B cell (primary cell): ENCODE measurements around the gene ETV6. TPM values are rescaled to one million over a fixed set of nuclear protein-coding genes. Genes with fewer than 3 reads are reported as not detected.

Experiments
- ATAC-seq: fragments of 200-7000 bp; cut with Tn5 transposase; one replicate; pipeline ENCODE4 v1.10.0; 2021; ENCODE audit warnings: low read depth, mild to moderate bottlenecking, moderate number of reproducible peaks, moderate library complexity
- CTCF ChIA-PET: fragments of 350-600 bp; sonication (Branson Sonifier 250); formaldehyde crosslinking; loops from one replicate; lab custom pipeline; 2021; ENCODE audit warnings: antibody characterized with exemption, inconsistent platforms; lab: Charles Lee
- POLR2A ChIA-PET: fragments of 350-600 bp; sonication (Branson Sonifier 250); formaldehyde crosslinking; loops from one replicate; lab custom pipeline; 2021; ENCODE audit warnings: antibody characterized with exemption; lab: Charles Lee
- DNase-seq: peaks from one replicate; pipeline ENCODE4 v3.0.0; 2013
- H2AFZ ChIP-seq: 2 replicates; pipeline ENCODE4 v1.6.1; 2012; ENCODE audit warnings: mild to moderate bottlenecking, low read depth, low read length; ENCODE audit not compliant: insufficient read depth, poor library complexity, severe bottlenecking
- H3K27ac ChIP-seq, 2 donors: 1 replicate in 1 of 2; 2 replicates in 1 of 2; pipeline ENCODE4 v1.5.1; 2012 to 2013; ENCODE audit warnings: low read length in 2 of 2, mild to moderate bottlenecking in 2 of 2, moderate library complexity in 1 of 2
- H3K27me3 ChIP-seq, 4 experiments: fragments of 200-600 bp in 1 of 4; sonication (generic) in 1 of 4; replicated peaks in 1 of 4; 1 replicate in 2 of 4; 2 replicates in 2 of 4; pipeline versions ENCODE4 v1.6.1 to v1.7.0; 2013 to 2016; ENCODE audit warnings: low read length in 3 of 4, mild to moderate bottlenecking in 2 of 4, mixed read lengths in 1 of 4, moderate library complexity in 1 of 4; ENCODE audit not compliant: insufficient read depth in 4 of 4, control insufficient read depth in 3 of 4; ENCODE audit errors: control extremely low read depth in 1 of 4
- H3K36me3 ChIP-seq, 2 experiments: replicated peaks in 1 of 2; 1 replicate in 1 of 2; 2 replicates in 1 of 2; pipeline versions ENCODE4 v1.6.1 to v1.7.1; 2013; ENCODE audit warnings: low read length in 1 of 2; ENCODE audit not compliant: insufficient read depth in 2 of 2, control insufficient read depth in 1 of 2; ENCODE audit errors: control extremely low read depth in 1 of 2, extremely low read depth in 1 of 2
- H3K4me1 ChIP-seq, 2 donors: fragments of 200-600 bp in 1 of 2; sonication (generic) in 1 of 2; 1 replicate in 1 of 2; 2 replicates in 1 of 2; pipeline versions ENCODE4 v1.5.1 to v1.6.1; 2013 to 2017; ENCODE audit warnings: low read length in 2 of 2; ENCODE audit not compliant: control insufficient read depth in 2 of 2, insufficient read depth in 2 of 2
- H3K4me2 ChIP-seq: replicated peaks from 2 replicates; pipeline ENCODE3; 2012; ENCODE audit warnings: mild to moderate bottlenecking, low read depth, low read length; ENCODE audit not compliant: poor library complexity, severe bottlenecking
- H3K4me3 ChIP-seq, 5 experiments: fragments of 200-600 bp in 1 of 5; sonication (generic) in 1 of 5; 1 replicate in 3 of 5; 2 replicates in 2 of 5; pipeline versions ENCODE4 v1.5.1 to v1.7.0; 2011 to 2016; ENCODE audit warnings: low read length in 4 of 5, mild to moderate bottlenecking in 4 of 5, low read depth in 2 of 5, control low read depth in 1 of 5, moderate library complexity in 1 of 5; ENCODE audit not compliant: insufficient read depth in 1 of 5; ENCODE audit errors: control extremely low read depth in 1 of 5, extremely low read depth in 1 of 5
- H3K79me2 ChIP-seq: fragments of 200-600 bp; sonication (generic); one replicate; pipeline ENCODE4 v1.6.0; 2016; ENCODE audit warnings: low read length; ENCODE audit not compliant: control insufficient read depth, insufficient read depth
- H3K9ac ChIP-seq: fragments of 200-600 bp; sonication (generic); 2 replicates; pipeline ENCODE4 v1.6.1; 2017; ENCODE audit warnings: mild to moderate bottlenecking, low read length, moderate library complexity
- H3K9me3 ChIP-seq, 3 donors: one replicate each; pipeline versions ENCODE4 v1.6.1 to v1.7.1; 2013; ENCODE audit warnings: low read length in 2 of 3; ENCODE audit not compliant: control insufficient read depth in 2 of 3, insufficient read depth in 1 of 3; ENCODE audit errors: control extremely low read depth in 1 of 3
- H4K20me1 ChIP-seq: 2 replicates; pipeline ENCODE4 v1.6.0; 2012; ENCODE audit warnings: mild to moderate bottlenecking, low read length; ENCODE audit not compliant: insufficient read depth, control insufficient read depth, poor library complexity, severe bottlenecking
- H3K27ac Mint-ChIP-seq: one replicate; pipeline ENCODE4 v1.8.0; 2021; ENCODE audit warnings: mixed read lengths
- H3K27me3 Mint-ChIP-seq: one replicate; pipeline ENCODE4 v1.8.0; 2021; ENCODE audit warnings: mixed read lengths
- H3K4me1 Mint-ChIP-seq: one replicate; pipeline ENCODE4 v1.8.0; 2021; ENCODE audit warnings: mixed read lengths
- H3K4me3 Mint-ChIP-seq: one replicate; pipeline ENCODE4 v1.8.0; 2021; ENCODE audit warnings: mixed read lengths
- H3K9me3 Mint-ChIP-seq: one replicate; pipeline ENCODE4 v1.8.0; 2022; ENCODE audit warnings: mixed read lengths; ENCODE audit not compliant: insufficient read depth
- CTCF ChIP-seq: fragments of 200-600 bp; IDR thresholded peaks from one replicate; pipeline ENCODE4 v1.8.0; 2022; ENCODE audit warnings: antibody characterized with exemption, mild to moderate bottlenecking
- EZH2 ChIP-seq: IDR thresholded peaks from 2 replicates; pipeline ENCODE4 v1.6.1; 2012; ENCODE audit warnings: borderline replicate concordance, low read depth, mild to moderate bottlenecking, moderate library complexity, low read length; ENCODE audit not compliant: insufficient read depth, poor library complexity, severe bottlenecking
- WGBS: methylation state at CpG from one replicate; pipeline ENCODE4 v1.1.5; 2013; ENCODE audit warnings: missing lambda C conversion rate; ENCODE audit not compliant: insufficient coverage; 5-methylcytosine and 5-hydroxymethylcytosine counted together
- intact Hi-C: fragments of 100-400 bp; cut with micrococcal nuclease; formaldehyde crosslinking; loops from one replicate; pipeline ENCODE4 v1.10.0; 2022
- polyA plus RNA-seq: library from polyadenylated mRNA; depleted of rRNA; stranded (reverse); fragments of >200 nt; gene quantifications from 2 replicates; pipeline ENCODE4 v1.2.3, GENCODE V29; 2012
- total RNA-seq, 2 donors: library from RNA; stranded (reverse); fragments of 120-200 nt in 1 of 2; gene quantifications; 1 replicate in 1 of 2; 2 replicates in 1 of 2; pipeline versions ENCODE4 v1.2.3 to v1.2.4, GENCODE V29; 2013 to 2022

Gene ETV6
- total and polyA plus RNA-seq, 2 donors (not counting 1 experiment from before 2014, with no cell fraction given), result 17.4 to 123 TPM

- no peak for DNase-seq
- no peaks in the 10 kb centered on the region for H3K27me3 Mint-ChIP-seq
- no peak overlapping the region for H3K4me3 Mint-ChIP-seq
- Histone ChIP-seq H3K4me2 (no peak overlapping the region), H3K27me3 (no peaks in the 10 kb centered on the region), H3K9me3 (no peaks in the 10 kb centered on the region), H2AFZ (no peak overlapping the region), H3K4me1 (peaks cover 41 to 51% of the 10 kb centered on the region in 2 donors), H3K79me2 (peaks cover 98% of the 10 kb centered on the region), H3K27ac (no peak overlapping the region), H3K36me3 (peaks cover 0 to 4% of the 10 kb centered on the region in 2 experiments), H3K9ac (no peak overlapping the region), H4K20me1 (peaks cover 35% of the 10 kb centered on the region), H3K4me3 (no peak overlapping the region)
- H3K4me1 Mint-ChIP-seq, result peaks cover 80% of the 10 kb centered on the region
- CTCF ChIA-PET, result interaction anchor here (2.1 kb wide), 1 partner anchor 17 kb away, joined by 6 read pairs; no protein-coding TSS in a partner anchor
- no peaks in the 10 kb centered on the region for H3K9me3 Mint-ChIP-seq
- intact Hi-C loops, result no loop called here
- H3K27ac Mint-ChIP-seq, result peak overlapping the region; percentile 16
- POLR2A ChIA-PET, result no interaction called here
- ATAC-seq, result no peak
- TF ChIP-seq CTCF (no peak), EZH2 (no peak)
- WGBS, result no CpG with 5 or more reads among the region's 4 CpGs
Measured at GRCh38 chr12:11741434-11742092, 92.1 kb downstream of the ETV6 start.
